Astrocyte (in vitro differentiated cells and primary cell): ENCODE measurements around the gene FTCD.

ENCODE experiments used
- CTCF ChIP-seq: IDR thresholded peaks from 2 replicates; pipeline ENCODE4 v1.5.1; 2011; ENCODE audit warnings: low read depth, mild to moderate bottlenecking, inconsistent platforms, low read length, moderate library complexity; ENCODE audit not compliant: insufficient read depth
- EZH2 ChIP-seq: IDR thresholded peaks from 2 replicates; pipeline ENCODE4 v1.6.1; 2012; ENCODE audit warnings: mild to moderate bottlenecking, low read length, inconsistent platforms; ENCODE audit not compliant: insufficient read depth

- TF ChIP-seq CTCF (no peak), EZH2 (no peak)
Observed at GRCh38 chr21:46151989-46152926, 3.1 kb downstream of the FTCD start.
